GM23248 (cell line): Measurements from ENCODE around the gene WASL.

Experiments
- EZH2 ChIP-seq: fragments of 200-600 bp; sonication (generic); IDR thresholded peaks from 2 replicates; pipeline ENCODE4 v1.6.1; 2018; ENCODE audit warnings: antibody characterized with exemption, mild to moderate bottlenecking; ENCODE audit not compliant: insufficient read depth, poor library complexity, severe bottlenecking
- EZH2phosphoT487 ChIP-seq: fragments of 200-600 bp; sonication (generic); IDR thresholded peaks from 2 replicates; pipeline ENCODE4 v1.6.1; 2018; ENCODE audit warnings: antibody characterized with exemption, moderate library complexity, mild to moderate bottlenecking, low read depth; ENCODE audit not compliant: insufficient read depth

- TF ChIP-seq EZH2 (no peak), EZH2phosphoT487 (no peak)
These were observed 33.6 kb downstream of the WASL start for GRCh38 chr7:123715198-123715597.
